PC-9 (cell line): Measurements from ENCODE around the gene C2orf76.

Experiments
- EZH2 ChIP-seq: fragments of 200-600 bp; sonication (generic); IDR thresholded peaks from 2 replicates; pipeline ENCODE4 v1.8.0; 2017; ENCODE audit warnings: antibody characterized with exemption, low read depth
- TF ChIP-seq, protein P1 (sequence below): fragments of 200-600 bp; sonication (generic); conservative IDR thresholded peaks from 2 replicates; pipeline ENCODE4 v1.6.1; 2017; ENCODE audit warnings: mixed run types, antibody characterized with exemption, mild to moderate bottlenecking, moderate library complexity

- TF ChIP-seq, protein P1, sequence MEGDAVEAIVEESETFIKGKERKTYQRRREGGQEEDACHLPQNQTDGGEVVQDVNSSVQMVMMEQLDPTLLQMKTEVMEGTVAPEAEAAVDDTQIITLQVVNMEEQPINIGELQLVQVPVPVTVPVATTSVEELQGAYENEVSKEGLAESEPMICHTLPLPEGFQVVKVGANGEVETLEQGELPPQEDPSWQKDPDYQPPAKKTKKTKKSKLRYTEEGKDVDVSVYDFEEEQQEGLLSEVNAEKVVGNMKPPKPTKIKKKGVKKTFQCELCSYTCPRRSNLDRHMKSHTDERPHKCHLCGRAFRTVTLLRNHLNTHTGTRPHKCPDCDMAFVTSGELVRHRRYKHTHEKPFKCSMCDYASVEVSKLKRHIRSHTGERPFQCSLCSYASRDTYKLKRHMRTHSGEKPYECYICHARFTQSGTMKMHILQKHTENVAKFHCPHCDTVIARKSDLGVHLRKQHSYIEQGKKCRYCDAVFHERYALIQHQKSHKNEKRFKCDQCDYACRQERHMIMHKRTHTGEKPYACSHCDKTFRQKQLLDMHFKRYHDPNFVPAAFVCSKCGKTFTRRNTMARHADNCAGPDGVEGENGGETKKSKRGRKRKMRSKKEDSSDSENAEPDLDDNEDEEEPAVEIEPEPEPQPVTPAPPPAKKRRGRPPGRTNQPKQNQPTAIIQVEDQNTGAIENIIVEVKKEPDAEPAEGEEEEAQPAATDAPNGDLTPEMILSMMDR: no peak
- no peak for TF ChIP-seq EZH2
Observed at GRCh38 chr2:119326938-119327337, 39.7 kb downstream of the C2orf76 start.
